Ectodermal cell (in vitro differentiated cells): ENCODE data around the gene NDUFA6.
A peak's percentile ranks its signal among the peaks of the same experiment; 100 is the strongest.

Experiments used
- H3K27ac ChIP-seq: 2 replicates; pipeline ENCODE4 v1.7.0; 2013; ENCODE audit warnings: mild to moderate bottlenecking, low read depth, low read length; ENCODE audit not compliant: insufficient read depth, poor library complexity, severe bottlenecking
- H3K27me3 ChIP-seq: 2 replicates; pipeline ENCODE4 v1.7.0; 2013; ENCODE audit warnings: mild to moderate bottlenecking, low read length; ENCODE audit not compliant: insufficient read depth, control insufficient read depth, poor library complexity, severe bottlenecking
- H3K36me3 ChIP-seq: one replicate; pipeline ENCODE4 v1.7.0; 2013; ENCODE audit warnings: low read length; ENCODE audit not compliant: control insufficient read depth, insufficient read depth
- H3K4me1 ChIP-seq: one replicate; pipeline ENCODE4 v1.7.0; 2013; ENCODE audit warnings: low read length; ENCODE audit not compliant: control insufficient read depth, insufficient read depth
- H3K4me3 ChIP-seq: 2 replicates; pipeline ENCODE4 v1.7.0; 2013; ENCODE audit warnings: low read depth, low read length, control low read depth; ENCODE audit not compliant: insufficient read depth
- H3K9me3 ChIP-seq: 2 replicates; pipeline ENCODE4 v1.7.0; 2013; ENCODE audit warnings: mild to moderate bottlenecking, low read length, moderate library complexity; ENCODE audit not compliant: control insufficient read depth
- WGBS, 2 experiments: methylation state at CpG; one replicate each; pipeline ENCODE4 v1.1.7; 2013; ENCODE audit warnings: missing lambda C conversion rate in 2 of 2; 5-methylcytosine and 5-hydroxymethylcytosine counted together

Gene NDUFA6

GRCh38 chr22:42079319-42080251 is 11.0 kb downstream of the NDUFA6 start, which contains the start of gene SMDT1:
Gene SMDT1, plus strand, starts transcription at chr22:42079700. Its CDS starts 69 bp downstream, at chr22:42079769.
- Histone ChIP-seq H3K27ac (peak within 1 kb of the TSS; percentile 84), H3K4me3 (peak within 1 kb of the TSS; percentile 71), H3K36me3 (peaks cover 1% of the 10 kb centered on the region), H3K27me3 (no peaks in the 10 kb centered on the region), H3K9me3 (no peaks in the 10 kb centered on the region), H3K4me1 (peaks cover 3% of the 10 kb centered on the region)
- WGBS, 2 experiments, result 2 to 3% methylated on average over 71 of the region's 71 CpGs

DNA sequence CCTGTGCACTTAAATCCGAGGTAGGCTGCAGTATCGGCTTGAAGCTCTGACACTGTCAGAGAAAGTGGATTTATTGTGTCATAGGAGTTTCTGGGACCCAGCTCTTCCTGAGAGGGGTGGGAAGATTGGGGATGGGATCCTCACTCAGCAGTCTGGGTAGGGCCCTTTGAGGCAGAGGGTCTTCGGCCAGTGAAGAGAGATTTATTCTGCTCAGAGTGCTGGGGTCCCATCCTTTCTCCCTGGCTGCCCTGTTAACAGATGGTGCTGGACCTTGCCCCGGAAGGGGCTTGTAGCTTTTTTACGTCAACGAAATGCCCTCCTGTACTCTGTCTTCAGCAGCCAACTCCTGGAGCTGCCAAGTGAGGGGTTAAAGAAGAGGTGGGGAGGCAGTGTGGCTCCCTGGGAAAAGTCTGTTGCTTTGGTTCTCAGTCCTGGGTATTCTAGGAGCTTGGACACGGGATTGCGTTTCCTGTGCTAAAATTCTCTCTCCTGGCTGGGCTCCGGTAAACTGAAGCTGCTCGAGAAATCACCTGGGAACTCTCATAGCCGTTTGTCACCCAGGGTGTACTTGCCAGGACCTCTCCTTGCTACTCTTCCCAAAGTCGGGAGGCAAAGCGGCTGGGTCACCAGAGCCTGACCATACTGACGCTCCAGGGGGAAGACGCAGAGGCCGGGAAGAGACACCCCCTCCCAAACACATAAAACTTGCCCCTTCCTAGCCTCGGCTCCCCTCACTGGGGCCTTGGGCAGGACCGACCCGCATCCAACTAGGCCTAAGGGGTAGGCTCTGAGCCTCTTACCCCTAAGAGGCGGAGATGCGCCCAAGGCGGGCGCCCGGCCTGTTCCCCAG is 11.9 kb downstream of the NDUFA6 start:
- H3K4me3 ChIP-seq, result peak overlapping the region; percentile 71

GRCh38 chr22:42077486-42078125 is 13.0 kb downstream of the NDUFA6 start:
- WGBS, 2 experiments, result 92 to 93% methylated on average over 21 of the region's 21 CpGs
- Histone ChIP-seq H3K27ac (no peak overlapping the region), H3K36me3 (no peaks in the 10 kb centered on the region), H3K4me3 (no peak overlapping the region), H3K4me1 (peaks cover 3% of the 10 kb centered on the region), H3K27me3 (peaks cover 10% of the 10 kb centered on the region), H3K9me3 (no peaks in the 10 kb centered on the region)

More for the DNA sequence above, 11.9 kb downstream of the NDUFA6 start:
- Histone ChIP-seq H3K36me3 (no peaks in the 10 kb centered on the region), H3K4me1 (peaks cover 3% of the 10 kb centered on the region), H3K27me3 (peaks cover 6% of the 10 kb centered on the region), H3K9me3 (no peaks in the 10 kb centered on the region), H3K27ac (peak overlapping the region; percentile 4)
- WGBS, 2 experiments, result 81 to 82% methylated on average over 24 of the region's 24 CpGs

- Histone ChIP-seq H3K4me3 (no peak overlapping the region), H3K9me3 (no peaks in the 10 kb centered on the region), H3K27ac (no peak overlapping the region), H3K4me1 (peaks cover 3% of the 10 kb centered on the region), H3K36me3 (no peaks in the 10 kb centered on the region), H3K27me3 (peaks cover 10% of the 10 kb centered on the region)
- WGBS, 2 experiments, result 91 to 94% methylated on average over 20 of the region's 20 CpGs
These were observed 13.6 kb downstream of the NDUFA6 start for GRCh38 chr22:42076764-42077485.

DNA sequence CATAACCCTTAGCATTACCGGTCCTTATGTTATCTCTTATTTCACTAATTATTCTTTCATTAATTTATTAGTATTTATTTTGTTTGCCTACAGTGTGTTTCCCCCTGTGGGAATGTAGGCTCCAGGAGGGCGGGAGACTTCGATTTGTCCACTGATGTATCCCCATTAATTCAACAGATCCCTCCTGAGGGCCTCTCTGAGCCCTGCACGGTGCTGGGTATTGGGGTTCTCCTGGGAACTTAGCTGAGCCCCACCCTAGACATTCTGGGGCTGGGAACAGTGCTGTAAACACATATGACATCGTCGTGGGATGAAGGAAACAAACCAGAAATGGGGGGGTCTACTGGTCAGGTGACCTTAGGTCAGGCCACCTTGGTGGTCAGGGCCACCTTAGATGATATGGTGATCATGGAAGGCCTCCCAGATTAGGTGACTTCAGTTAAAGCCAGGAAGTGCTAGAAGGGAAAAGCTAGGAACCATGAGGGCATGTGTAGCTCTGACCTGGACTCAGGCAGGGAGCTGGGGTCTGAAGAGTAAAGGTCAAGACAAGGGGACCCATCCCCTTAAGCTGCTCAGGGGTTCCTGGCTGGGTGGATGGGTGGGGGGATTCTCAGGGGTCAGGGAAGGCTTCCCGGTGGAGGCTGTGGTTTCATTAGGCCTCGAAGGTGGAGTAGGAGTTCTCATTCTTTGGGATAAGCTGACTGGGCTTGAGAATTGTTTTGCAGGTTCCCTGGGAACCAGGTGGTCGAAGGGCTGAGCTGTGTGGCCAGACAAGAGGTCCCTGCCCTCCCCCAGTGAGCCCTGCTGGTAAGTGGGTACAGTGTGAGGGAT is 15.5 kb downstream of the NDUFA6 start:
- H3K9me3 ChIP-seq, result no peaks in the 10 kb centered on the region
- H3K27ac ChIP-seq, result no peak overlapping the region
- no peaks in the 10 kb centered on the region for H3K36me3 ChIP-seq
- H3K4me3 ChIP-seq, result no peak overlapping the region
- 96 to 97% methylated on average over 8 of the region's 9 CpGs for WGBS, 2 experiments
- H3K4me1 ChIP-seq, result peaks cover 3% of the 10 kb centered on the region
- H3K27me3 ChIP-seq, result peaks cover 10% of the 10 kb centered on the region

- Histone ChIP-seq H3K4me1 (peaks cover 6% of the 10 kb centered on the region), H3K4me3 (peak within 1 kb of the TSS; percentile 36), H3K36me3 (no peaks in the 10 kb centered on the region), H3K9me3 (no peaks in the 10 kb centered on the region), H3K27me3 (peaks cover 10% of the 10 kb centered on the region), H3K27ac (no peak within 1 kb of the TSS)
- 14 to 15% methylated on average over 55 of the region's 55 CpGs for WGBS, 2 experiments
These were observed 16.3 kb downstream of the NDUFA6 start, which contains the start of gene PHETA2 for GRCh38 chr22:42074132-42074811. Gene PHETA2, plus strand, starts transcription at chr22:42074248. Its CDS starts 3,046 bp downstream, at chr22:42077294.

GRCh38 chr22:42073621-42074041 is 16.9 kb downstream of the NDUFA6 start:
- H3K27ac ChIP-seq, result no peak overlapping the region
- H3K4me1 ChIP-seq, result peaks cover 3% of the 10 kb centered on the region
- no peaks in the 10 kb centered on the region for H3K36me3 ChIP-seq
- WGBS, 2 experiments, result 88% methylated on average over 14 of the region's 14 CpGs
- no peaks in the 10 kb centered on the region for H3K9me3 ChIP-seq
- no peak overlapping the region for H3K4me3 ChIP-seq
- H3K27me3 ChIP-seq, result peaks cover 10% of the 10 kb centered on the region

DNA sequence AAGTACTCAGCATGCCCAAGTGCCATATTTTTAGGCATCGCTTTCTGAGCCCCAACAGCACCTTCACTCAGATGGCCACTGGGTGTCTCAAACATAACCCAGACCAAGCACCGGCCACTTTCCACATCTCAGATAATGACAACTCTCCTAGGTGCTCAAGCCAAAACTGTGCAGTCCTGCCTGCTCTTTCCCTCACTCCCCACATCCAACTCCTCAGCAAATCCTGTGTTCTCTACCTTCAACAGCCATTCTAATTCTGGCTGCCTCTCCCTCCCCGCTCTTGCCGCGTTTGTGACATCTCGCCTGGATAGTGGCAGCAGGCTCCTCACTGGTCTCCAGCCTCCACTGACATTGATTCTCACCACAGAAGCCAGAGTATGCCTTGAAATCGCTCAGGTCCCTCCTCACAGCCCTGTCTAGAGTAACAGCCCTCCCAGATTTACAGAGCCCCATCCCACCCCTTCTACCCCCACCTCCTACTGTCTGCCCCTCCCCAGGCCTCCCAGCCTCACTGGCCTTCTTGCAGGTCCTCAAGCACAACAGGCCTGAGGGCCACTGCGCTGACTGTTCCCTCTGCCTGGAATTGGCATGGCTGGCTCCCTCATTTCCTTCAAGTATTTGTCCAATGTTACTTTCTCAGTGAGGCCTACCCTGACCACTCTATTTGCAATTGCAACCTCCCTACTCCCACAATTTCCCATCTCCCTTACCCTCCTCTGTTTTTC is 17.8 kb downstream of the NDUFA6 start:
- 79 to 81% methylated on average over 8 of the region's 8 CpGs for WGBS, 2 experiments

More for the DNA sequence above, 17.8 kb downstream of the NDUFA6 start:
- Histone ChIP-seq H3K27ac (no peak overlapping the region), H3K4me1 (peaks cover 3% of the 10 kb centered on the region), H3K36me3 (no peaks in the 10 kb centered on the region), H3K9me3 (no peaks in the 10 kb centered on the region), H3K27me3 (peaks cover 10% of the 10 kb centered on the region), H3K4me3 (no peak overlapping the region)
